ENCODE measurements around the gene COL8A2.
"Not testable (repeated sequence)": the region's sequence is repeated elsewhere in the genome, so short reads cannot be mapped to it uniquely, and the experiment has no call there.

The COL8A2 gene

GRCh38 chr1:36125129-36125991, at the start of gene COL8A2:
COL8A2 (minus strand) TSS chr1:36125222; CDS start chr1:36100242, 24,980 bp downstream.
- no peak for DNase-seq (ENCODE audit: low spot score)

- DNase-seq (ENCODE audit: low spot score) = no peak
Measured at GRCh38 chr1:36174713-36175112, 49.7 kb upstream of the COL8A2 start.

DNA sequence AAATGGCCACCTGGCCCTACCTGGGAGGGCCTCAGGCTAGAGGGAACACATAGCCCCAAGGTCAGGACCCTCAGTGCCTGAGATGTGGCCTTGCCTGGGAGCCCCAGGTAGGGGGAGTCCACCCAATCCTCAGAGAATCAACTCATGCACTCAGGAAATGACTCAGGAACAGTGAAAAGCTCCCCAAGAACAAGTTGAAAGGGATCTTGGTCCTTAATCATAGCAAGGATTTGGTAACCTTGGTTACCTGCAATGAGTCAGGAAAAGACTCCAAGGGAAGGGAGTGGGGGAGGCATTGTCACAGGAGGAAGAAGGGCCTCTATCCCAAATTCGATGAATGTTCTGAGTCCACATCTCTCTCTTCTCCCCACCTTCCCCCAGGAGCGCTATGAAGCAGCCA, 48.0 kb upstream of the COL8A2 start:
- DNase-seq (ENCODE audit: low spot score) = peak; percentile 79

GRCh38 chr1:36172017-36172747, 47.2 kb upstream of the COL8A2 start:
- DNase-seq (ENCODE audit: low spot score) = no peak

DNA sequence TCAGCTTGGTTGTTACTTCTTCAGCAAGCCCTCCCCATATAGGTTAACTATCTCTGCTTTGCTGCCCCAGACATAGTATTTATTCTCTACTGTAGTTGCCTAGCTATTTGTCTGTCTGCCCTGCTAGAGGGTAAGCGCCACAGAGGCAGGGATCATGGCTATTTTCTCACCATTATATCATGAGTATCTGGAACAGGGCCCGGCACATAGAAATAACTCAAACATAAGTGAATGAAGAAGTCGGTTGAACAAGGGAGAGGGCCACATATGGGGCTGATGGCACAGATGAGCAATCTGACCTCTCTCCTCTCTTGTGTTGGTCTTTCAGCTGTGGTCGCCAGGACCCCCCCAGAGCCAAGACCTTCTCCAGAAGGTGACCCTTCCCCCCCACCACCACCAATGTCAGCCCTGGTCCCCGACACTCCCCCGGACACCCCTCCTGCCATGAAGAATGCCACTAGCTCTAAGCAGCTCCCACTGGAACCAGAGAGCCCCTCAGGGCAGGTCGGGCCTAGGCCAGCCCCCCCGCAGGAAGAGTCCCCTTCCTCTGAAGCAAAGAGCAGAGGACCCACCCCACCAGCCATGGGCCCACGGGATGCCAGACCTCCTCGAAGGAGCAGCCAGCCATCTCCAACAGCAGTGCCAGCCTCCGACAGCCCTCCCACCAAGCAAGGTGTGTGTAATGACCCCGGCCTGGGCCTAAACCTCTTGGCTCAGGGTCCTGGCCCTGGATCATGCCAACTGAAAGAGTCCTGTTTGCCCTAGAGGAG, 45.8 kb upstream of the COL8A2 start:
- no peak for DNase-seq (ENCODE audit: low spot score)

- DNase-seq (ENCODE audit: low spot score) = no peak
Measured at GRCh38 chr1:36168514-36168913, 43.5 kb upstream of the COL8A2 start.

DNA sequence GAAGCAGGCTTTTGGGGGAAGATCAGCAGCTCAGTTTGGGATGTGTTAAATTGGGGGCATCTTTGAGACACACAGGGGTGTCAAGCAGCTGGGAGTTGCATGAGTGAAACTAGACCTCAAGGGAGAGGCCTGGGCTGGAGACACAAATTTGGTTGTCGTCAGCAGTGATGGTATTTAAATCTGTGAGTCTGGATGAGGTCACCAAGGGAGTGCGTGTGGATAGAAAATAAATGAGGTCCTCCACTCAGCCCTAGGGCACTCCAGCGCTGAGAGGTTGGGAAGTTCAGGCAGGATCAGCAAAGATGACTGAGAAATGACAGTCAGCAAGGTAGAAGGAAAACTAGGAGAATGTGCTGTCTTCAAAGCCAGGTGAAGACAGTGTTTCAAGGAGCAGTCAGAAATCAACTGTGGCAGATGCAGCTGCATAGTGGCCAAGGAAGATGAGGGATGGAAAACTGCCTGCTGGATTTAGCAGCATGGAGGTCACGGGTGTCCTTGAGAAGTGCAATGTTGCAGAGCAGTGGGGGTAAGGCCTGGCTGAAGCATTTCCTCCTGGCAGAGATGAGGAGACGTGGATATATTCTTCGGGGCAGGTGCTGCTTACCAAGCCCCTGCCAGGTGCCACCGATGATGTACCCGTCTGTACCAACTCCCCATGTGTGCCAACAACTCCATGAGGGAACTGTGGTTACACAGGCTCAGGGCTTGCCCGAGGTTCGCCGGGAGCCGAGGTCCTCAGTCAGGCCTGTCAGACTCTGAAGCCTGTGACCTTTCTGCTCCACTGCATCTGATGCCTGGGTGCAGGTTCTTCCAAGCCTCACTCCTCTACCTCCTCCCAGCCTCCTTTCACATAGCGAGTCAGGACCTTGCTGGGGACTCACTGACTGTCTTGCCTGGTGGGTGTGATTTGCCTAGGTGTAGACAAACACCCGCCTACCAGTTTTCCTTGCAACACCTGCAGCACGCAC, 42.2 kb upstream of the COL8A2 start:
- DNase-seq (ENCODE audit: low spot score) = no peak

GRCh38 chr1:36166136-36166535, 41.1 kb upstream of the COL8A2 start:
- DNase-seq (ENCODE audit: low spot score) = no peak

DNA sequence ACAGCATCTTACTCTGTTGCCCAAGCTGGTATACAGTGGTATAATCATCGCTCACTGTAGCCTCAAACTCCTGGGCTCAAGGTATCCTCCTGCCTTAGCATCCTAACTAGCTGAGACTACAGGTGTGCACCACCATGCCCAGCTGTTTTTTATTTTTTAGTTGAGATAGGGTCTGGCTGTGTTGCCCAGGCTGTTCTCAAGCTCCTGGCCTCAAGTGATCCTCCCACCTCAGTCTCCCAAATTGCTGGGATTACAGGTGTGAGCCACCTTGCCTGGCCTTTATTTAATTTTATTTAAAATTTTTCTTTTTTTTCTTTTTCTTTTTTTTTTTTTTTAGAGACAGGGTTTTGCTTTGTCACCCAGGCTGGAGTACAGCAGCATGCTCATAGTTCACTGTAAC, 40.1 kb upstream of the COL8A2 start:
- no peak for DNase-seq (ENCODE audit: low spot score)

DNA sequence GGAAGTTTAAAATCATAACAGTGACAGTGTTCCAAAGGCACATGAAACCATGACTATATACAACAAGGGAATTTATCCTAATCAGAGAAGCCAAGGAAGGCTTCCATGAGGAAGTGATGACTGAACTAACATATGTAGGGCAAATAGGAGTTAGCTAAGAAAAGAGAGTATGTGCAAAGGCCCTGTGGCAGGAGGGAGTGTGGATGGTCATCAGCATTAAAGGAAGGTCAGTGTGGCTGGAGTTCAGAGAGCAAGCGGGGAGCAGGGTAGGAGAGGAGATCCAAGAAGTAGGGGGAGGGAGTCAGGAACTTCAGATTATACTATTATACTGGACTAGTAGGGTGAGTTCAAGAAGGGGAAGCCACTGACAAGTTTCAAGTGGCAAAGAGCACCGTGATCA, 39.3 kb upstream of the COL8A2 start:
- no peak for DNase-seq (ENCODE audit: low spot score)

DNA sequence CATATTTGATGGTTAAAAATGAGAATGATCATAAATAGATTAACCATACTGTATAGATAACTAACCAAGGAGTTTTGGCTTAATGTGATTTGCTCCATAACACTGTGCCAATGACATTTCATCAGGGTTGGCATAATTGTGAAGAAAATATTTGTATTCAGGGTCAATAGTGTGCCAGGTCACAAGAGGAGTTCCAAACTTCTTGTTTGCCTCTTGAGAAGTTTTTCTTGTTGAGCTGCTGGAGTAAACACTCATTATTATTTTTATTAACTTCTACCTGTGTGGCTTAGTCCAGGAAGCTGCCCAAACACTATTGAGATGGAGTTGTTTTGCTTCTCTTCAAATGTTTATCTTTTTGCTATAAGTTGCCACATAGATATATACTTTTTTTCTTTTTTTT, 38.4 kb upstream of the COL8A2 start:
- no peak for DNase-seq (ENCODE audit: low spot score)

GRCh38 chr1:36162680-36163239, 37.7 kb upstream of the COL8A2 start:
- no peak for DNase-seq (ENCODE audit: low spot score)

DNA sequence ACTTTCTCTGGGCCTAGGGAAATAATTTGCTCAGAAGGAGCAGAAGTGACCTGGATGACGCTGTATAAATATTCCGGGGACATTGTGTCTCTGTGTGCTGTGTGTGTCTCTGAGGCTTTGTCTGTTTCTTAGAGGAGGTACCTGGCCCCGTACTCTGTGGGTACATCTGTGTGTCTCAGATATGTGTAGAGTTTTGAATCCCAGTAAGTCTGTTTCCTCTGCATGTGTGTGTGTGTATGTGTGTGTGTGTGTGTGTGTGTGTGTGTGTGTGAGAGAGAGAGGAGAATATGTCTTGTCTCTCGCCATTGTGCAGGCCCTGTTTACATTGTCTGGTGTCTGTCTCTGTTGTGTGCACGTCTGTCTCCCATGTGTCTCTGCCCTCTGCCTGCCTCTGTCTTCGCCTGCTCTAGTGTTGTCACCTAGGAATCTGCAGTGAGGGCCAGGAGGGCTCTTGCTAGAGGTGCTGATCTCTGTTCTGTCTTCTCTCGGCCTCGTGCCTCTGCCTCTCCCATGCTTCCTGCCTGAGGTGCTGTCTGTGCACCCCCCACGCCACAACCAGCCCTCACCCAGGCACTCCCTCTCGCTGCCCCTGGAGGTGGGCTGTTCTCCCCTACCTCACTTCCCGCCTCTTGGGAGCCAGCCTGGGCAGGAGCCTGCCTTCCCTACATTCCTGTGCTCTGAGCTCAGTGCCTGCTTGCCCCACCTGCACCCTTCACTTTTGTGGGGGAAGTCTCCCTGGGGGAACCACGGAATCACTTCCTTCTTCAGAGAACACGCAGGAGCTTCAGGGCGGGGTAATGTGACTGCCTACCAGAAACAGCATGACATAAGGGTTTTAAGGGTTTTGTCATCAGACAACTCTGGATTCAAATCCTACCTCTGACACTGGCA, 36.9 kb upstream of the COL8A2 start:
- DNase-seq (ENCODE audit: low spot score) = no peak

GRCh38 chr1:36160949-36161485, 36.0 kb upstream of the COL8A2 start:
- DNase-seq (ENCODE audit: low spot score) = peak; percentile 59

DNA sequence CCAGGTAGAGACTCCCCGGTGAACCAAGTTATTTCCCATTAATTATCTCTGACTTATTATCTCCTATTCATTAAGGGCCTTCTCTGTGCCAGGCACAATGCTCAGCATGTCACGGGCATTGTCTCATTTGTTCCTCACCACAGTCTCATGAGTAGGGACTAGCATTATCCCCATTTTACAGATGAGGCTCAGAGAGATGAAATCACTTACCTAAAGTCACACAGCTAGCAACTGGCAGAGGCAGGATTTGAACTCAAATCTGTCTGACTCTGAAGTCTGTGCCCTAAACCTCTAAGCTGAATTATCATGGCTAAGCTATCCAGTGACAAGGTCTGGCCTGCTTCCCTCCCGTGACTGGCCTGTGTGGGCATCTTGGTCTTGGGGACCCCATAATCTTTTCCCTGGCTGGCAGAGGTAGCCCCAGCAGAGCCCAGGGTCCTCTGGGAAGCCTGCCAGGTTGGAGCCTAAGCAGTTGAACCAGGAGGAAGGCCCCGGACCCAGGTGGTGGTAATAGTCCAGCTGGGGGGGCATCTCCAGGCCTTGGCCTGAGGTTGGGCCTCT, 35.4 kb upstream of the COL8A2 start:
- no peak for DNase-seq (ENCODE audit: low spot score)

DNA sequence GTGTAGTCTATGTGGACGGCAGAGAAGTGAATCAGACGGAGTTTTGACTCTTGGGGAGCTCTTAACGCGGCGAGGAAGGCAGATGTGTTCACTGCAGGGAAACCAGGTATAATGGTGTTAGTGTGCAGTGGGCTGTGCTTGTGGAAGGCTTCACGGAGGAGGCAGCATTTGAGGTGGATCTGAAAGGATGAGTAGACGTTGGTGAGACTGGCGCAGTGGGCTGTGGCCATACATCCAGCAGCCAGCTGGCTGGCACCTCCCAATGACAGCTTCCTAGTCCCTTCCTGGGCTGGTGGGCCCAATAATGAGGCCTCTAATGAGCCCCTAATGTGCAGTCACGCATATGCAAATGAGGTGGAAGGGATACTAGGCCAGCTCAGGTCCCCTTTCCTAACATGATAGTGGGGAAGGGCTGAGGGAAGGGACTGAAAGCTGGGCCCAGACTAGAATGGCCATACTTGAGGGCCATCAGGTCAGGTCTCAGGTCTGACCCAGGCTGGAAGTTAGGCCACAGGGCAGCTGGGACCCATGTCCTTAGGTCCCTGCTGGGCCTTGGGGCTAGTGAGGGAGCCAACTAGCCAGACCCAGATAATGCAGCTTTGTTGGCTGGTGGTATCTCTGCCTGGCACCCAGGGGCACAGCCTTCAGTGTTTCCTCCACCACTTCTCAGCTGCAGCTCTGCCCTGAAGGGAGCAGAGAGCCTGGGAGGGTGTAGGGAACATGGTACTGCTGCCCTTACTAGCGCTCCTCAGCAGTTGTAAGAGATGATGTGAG, 34.8 kb upstream of the COL8A2 start:
- no peak for DNase-seq (ENCODE audit: low spot score)

DNA sequence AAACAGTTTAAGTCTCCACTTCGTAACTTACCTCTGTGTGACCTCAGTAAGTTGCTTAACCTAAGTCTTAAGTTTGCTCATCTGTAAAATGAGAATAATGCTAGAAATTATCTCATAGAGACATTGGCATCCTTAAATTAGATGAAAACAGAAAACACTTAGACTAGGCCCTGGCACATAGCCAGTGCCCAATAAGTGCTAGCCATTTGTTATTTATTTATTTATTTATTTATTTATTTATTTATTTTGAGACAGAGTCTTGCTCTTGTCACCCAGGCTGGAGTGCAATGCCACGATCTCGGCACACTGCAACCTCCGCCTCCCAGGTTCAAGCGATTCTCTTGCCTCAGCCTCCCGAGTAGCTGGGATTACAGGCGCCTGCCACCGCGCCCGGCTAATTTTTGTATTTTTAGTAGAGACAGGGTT, 33.8 kb upstream of the COL8A2 start:
- DNase-seq (ENCODE audit: low spot score) = not testable (repeated sequence)

DNA sequence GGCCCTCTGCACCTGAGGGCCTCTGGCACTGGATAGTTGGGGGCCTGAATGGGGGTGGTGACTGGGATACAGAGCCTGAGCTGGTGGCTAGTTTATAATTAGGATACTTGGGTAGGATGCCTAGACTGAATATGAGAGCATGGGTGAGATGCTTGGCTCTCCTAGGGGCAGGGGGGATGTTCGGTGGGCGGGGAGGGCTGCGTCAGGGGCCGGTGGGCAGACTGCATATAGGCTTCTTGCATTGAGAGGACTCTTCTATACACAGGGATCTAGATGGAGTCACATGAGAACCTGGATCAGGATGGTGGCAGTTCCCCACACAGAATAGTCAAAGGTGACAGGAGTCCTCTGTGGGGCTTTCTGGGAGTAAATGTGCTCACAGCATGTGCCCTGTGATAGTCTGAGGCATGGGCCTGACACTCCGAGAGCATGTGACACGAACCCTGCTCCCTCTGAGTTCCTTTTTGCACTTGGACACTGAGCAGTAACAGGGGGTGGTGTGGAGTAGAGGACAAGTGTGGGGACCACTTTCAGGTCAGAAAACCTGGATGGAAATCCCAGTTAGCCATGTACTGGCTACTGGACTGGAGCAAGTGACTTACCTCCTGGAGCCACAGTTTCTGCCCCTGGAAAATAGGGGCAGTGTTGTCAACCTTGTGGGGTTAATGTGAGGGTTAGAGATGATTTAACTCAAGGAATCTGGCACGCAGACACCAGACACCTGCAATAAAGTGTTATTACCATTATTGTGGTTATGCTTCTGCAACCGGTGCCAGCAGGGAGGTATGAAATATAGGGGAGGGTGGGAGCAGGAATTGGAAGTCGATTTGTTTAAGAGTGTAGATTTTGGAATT, 33.2 kb upstream of the COL8A2 start:
- DNase-seq (ENCODE audit: low spot score) = no peak

Measured in RKO (cell line).